Vagina (tissue), 2 donors: ENCODE measurements around the gene CAMSAP2.

Experiments
- CTCF ChIP-seq, 3 experiments: fragments of 450-650 bp in 2 of 3; fragments of 200-600 bp in 1 of 3; sonication (generic) in 1 of 3; IDR thresholded peaks; one replicate each; pipeline ENCODE4 v1.5.1; 2017 to 2019; ENCODE audit warnings: antibody characterized with exemption in 3 of 3, mild to moderate bottlenecking in 2 of 3, moderate library complexity in 2 of 3
- POLR2A ChIP-seq, 2 donors: fragments of 450-650 bp; IDR thresholded peaks; one replicate each; pipeline ENCODE4 v1.6.1; 2017; ENCODE audit warnings: antibody characterized with exemption in 2 of 2, mild to moderate bottlenecking in 2 of 2, moderate library complexity in 2 of 2
- POLR2AphosphoS5 ChIP-seq, 2 donors: sonication (generic); formaldehyde crosslinking; IDR thresholded peaks; one replicate each; pipeline ENCODE4 v1.9.0; 2017; ENCODE audit warnings: antibody characterized with exemption in 2 of 2, mild to moderate bottlenecking in 2 of 2, low read depth in 1 of 2; ENCODE audit not compliant: insufficient read depth in 1 of 2

DNA sequence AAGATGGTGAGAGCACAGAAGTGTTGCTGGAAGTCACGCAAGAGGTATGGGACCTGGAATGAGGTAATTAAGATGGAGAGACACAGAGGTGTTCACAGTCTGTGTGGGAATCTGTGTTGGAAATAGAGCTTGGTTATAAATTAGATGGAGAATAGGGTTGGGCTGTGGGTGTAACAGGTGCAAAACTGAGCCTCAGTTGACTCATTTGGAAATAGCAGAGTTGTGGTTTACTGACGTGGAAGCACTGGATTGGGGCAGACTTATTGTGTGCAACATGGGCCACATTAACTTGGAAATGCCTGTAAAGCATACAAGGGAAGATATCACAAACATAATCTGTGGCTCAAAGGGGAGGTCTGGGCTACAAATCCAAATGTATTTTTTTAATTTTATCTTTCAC, 13.0 kb downstream of the CAMSAP2 start:
- TF ChIP-seq POLR2A (IDR thresholded peaks at IDR 0.05) (no peak), CTCF (IDR thresholded peaks at IDR 0.05) (no peak), POLR2AphosphoS5 (IDR thresholded peaks at IDR 0.05; ENCODE audit: insufficient read depth in 1 of 2, low read depth in 1 of 2) (no peak)
